ENCODE results near the gene ESPNL. TPM values are rescaled to one million over a fixed set of nuclear protein-coding genes. Genes with fewer than 3 reads are reported as not detected.

Gene ESPNL
- polyA plus RNA-seq, 1 donor (not counting 4 experiments of a cell fraction or from before 2014, with no cell fraction given): 0.16 TPM

DNA sequence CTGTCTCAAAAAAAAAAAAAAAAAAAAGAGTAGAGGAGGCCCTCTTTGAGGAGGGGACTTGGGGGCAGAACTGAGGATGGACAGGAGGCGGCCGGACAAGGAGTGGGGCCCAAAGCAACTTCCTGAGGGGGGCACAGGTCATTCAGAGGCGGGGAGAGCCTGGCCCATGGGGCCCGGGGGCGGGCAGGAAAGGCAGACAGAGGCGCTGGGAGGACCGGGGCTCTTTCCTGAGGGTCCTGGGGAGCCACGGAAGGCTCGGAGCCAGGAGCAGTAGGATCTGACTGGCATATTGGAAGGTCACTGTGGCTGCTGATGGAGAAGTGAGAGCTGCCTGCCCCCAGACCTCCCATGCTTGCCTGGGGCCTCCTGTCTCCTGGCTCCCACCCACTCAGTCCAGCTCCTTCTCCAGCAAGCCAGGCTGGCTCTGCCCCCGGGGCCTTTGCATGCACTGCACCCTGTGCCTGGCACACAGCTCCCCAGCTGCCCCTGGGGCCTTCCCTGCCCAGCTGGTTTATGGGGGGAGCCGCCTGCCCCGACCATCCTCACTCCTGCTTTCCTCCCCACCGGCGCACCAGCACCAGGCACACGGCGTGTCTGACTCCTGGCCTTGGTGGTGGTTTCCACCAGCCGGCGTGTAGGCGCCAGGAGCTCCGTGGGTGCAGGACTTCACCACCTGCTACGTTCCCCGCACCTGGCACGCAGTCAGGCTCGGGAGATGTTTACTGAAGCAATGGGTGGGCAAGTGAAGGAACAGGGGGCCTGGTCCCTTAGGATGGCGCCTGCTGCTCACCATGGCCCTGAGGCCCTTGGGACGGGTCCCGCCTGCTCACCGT lies 5.6 kb downstream of the ESPNL start:
- Histone ChIP-seq H3K27me3 (ENCODE audit: control insufficient read depth, extremely low read depth, insufficient read depth, low read length) (no peaks in the 10 kb centered on the region), H3K4me1 (ENCODE audit: control insufficient read depth, extremely low read depth, insufficient read depth, low read length) (no peaks in the 10 kb centered on the region), H3K9me1 (ENCODE audit: control insufficient read depth, extremely low read depth, insufficient read depth, low read length) (no peaks in the 10 kb centered on the region), H3K4me3 (ENCODE audit: control insufficient read depth in 2 of 3, extremely low read depth in 1 of 3, insufficient read depth in 2 of 3, low read depth in 1 of 3, low read length in 3 of 3) (no peak overlapping the region), H3K4me2 (ENCODE audit: control insufficient read depth, extremely low read depth, insufficient read depth, low read depth, low read length) (no peak overlapping the region), H3K9me3 (ENCODE audit: control insufficient read depth, low read depth, low read length) (no peaks in the 10 kb centered on the region), H3K36me3 (ENCODE audit: control insufficient read depth in 2 of 2, extremely low read depth in 1 of 2, insufficient read depth in 2 of 2, low read length in 2 of 2) (no peaks in the 10 kb centered on the region), H4K20me1 (ENCODE audit: control insufficient read depth, extremely low read depth, insufficient read depth, low read length) (no peaks in the 10 kb centered on the region), H2AFZ (ENCODE audit: control insufficient read depth, low read length) (no peak overlapping the region), H3K79me2 (ENCODE audit: control insufficient read depth, insufficient read depth, low read length) (no peaks in the 10 kb centered on the region), H3K9ac (ENCODE audit: control insufficient read depth, extremely low read depth, insufficient read depth, low read length) (no peak overlapping the region), H3K27ac (ENCODE audit: control insufficient read depth, insufficient read depth, low read length) (no peak overlapping the region)
- TF ChIP-seq EZH2 (IDR thresholded peaks at IDR 0.05; ENCODE audit: low read length): no peak
- dilution Hi-C loops (cut with MboI; ENCODE audit: extremely low pct_ligation_motif_present, low sequenced_read_pairs): no loop called here
- FAIRE-seq: no peak
- DNase-seq (ENCODE audit: low read depth, low spot score): no peak

DNA sequence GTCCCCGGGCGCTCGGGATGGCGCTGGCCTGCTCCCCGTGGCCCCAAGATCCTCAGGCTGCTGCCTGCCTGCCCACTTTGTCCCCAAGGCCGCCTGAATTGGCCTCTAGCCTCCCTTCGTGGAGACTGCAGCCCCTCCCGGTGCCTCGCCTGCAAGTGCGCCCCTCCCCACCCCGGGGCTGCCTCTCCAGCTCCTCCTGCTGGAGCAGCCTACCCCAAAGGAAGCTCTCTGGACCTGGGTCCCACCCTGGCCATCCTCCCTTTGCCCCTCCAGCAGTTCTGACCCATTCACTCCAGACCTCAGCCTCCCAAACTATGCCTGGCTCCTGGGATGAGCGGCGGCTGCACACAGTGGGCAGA lies 6.2 kb downstream of the ESPNL start:
- Histone ChIP-seq H3K4me1 (ENCODE audit: control insufficient read depth, extremely low read depth, insufficient read depth, low read length) (no peaks in the 10 kb centered on the region), H4K20me1 (ENCODE audit: control insufficient read depth, extremely low read depth, insufficient read depth, low read length) (no peaks in the 10 kb centered on the region), H3K27me3 (ENCODE audit: control insufficient read depth, extremely low read depth, insufficient read depth, low read length) (no peaks in the 10 kb centered on the region), H3K36me3 (ENCODE audit: control insufficient read depth in 2 of 2, extremely low read depth in 1 of 2, insufficient read depth in 2 of 2, low read length in 2 of 2) (no peaks in the 10 kb centered on the region), H3K9me1 (ENCODE audit: control insufficient read depth, extremely low read depth, insufficient read depth, low read length) (no peaks in the 10 kb centered on the region), H3K9me3 (ENCODE audit: control insufficient read depth, low read depth, low read length) (no peaks in the 10 kb centered on the region), H2AFZ (ENCODE audit: control insufficient read depth, low read length) (no peak overlapping the region), H3K9ac (ENCODE audit: control insufficient read depth, extremely low read depth, insufficient read depth, low read length) (no peak overlapping the region), H3K27ac (ENCODE audit: control insufficient read depth, insufficient read depth, low read length) (no peak overlapping the region), H3K4me2 (ENCODE audit: control insufficient read depth, extremely low read depth, insufficient read depth, low read depth, low read length) (no peak overlapping the region), H3K79me2 (ENCODE audit: control insufficient read depth, insufficient read depth, low read length) (no peaks in the 10 kb centered on the region), H3K4me3 (ENCODE audit: control insufficient read depth in 2 of 3, extremely low read depth in 1 of 3, insufficient read depth in 2 of 3, low read depth in 1 of 3, low read length in 3 of 3) (no peak overlapping the region)
- FAIRE-seq (no peak), DNase-seq (ENCODE audit: low read depth, low spot score) (no peak)
- dilution Hi-C loops (cut with MboI; ENCODE audit: extremely low pct_ligation_motif_present, low sequenced_read_pairs): no loop called here
- TF ChIP-seq EZH2 (IDR thresholded peaks at IDR 0.05; ENCODE audit: low read length): no peak
- TF ChIP-seq, protein P1, sequence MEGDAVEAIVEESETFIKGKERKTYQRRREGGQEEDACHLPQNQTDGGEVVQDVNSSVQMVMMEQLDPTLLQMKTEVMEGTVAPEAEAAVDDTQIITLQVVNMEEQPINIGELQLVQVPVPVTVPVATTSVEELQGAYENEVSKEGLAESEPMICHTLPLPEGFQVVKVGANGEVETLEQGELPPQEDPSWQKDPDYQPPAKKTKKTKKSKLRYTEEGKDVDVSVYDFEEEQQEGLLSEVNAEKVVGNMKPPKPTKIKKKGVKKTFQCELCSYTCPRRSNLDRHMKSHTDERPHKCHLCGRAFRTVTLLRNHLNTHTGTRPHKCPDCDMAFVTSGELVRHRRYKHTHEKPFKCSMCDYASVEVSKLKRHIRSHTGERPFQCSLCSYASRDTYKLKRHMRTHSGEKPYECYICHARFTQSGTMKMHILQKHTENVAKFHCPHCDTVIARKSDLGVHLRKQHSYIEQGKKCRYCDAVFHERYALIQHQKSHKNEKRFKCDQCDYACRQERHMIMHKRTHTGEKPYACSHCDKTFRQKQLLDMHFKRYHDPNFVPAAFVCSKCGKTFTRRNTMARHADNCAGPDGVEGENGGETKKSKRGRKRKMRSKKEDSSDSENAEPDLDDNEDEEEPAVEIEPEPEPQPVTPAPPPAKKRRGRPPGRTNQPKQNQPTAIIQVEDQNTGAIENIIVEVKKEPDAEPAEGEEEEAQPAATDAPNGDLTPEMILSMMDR (optimal IDR thresholded peaks at IDR 0.05 in 1 of 3, IDR thresholded peaks at IDR 0.05 in 1 of 3, conservative IDR thresholded peaks at IDR 0.05 in 1 of 3; ENCODE audit: extremely low read depth in 1 of 3, insufficient read depth in 2 of 3, low read length in 3 of 3): no peak
